ENCODE data around the gene PAQR8. TPM values are rescaled to one million over a fixed set of nuclear protein-coding genes. Genes with fewer than 3 reads are reported as not detected.

Gene PAQR8
- total and polyA plus RNA-seq, 2 of the 13 experiments (the other 11 are each of a cell fraction or from before 2014, with no cell fraction given) = 37.7 to 50.7 TPM

GRCh38 chr6:52389626-52390360 is 27.8 kb downstream of the PAQR8 start (continued):
- TF ChIP-seq ZNF143 (CRISPR knock-in tag; IDR thresholded peaks at IDR 0.05) (0 out of 2 replicates have a peak, but pooled peaks have one; percentile 4), ZFP82 (CRISPR knock-in tag; IDR thresholded peaks at IDR 0.05; ENCODE audit: borderline replicate concordance) (no peak), CREM (IDR thresholded peaks at IDR 0.05) (peak; percentile 43; the same call in 1 of the 2 replicates), CREM (CRISPR knock-in tag; IDR thresholded peaks at IDR 0.05) (no peak), ATF7 (IDR thresholded peaks at IDR 0.05) (no peak), ATF7 (CRISPR knock-in tag; IDR thresholded peaks at IDR 0.05) (peak; percentile 25; the same call in 1 of the 2 replicates), NFIC (IDR thresholded peaks at IDR 0.05; ENCODE audit: low read length) (peak; percentile 86), ZNF367 (CRISPR knock-in tag; IDR thresholded peaks at IDR 0.05; ENCODE audit: borderline replicate concordance) (no peak), RFXAP (CRISPR knock-in tag; IDR thresholded peaks at IDR 0.05; ENCODE audit: borderline replicate concordance) (no peak), NCOA1 (CRISPR knock-in tag; IDR thresholded peaks at IDR 0.05) (no peak), ZBTB38 (CRISPR knock-in tag; IDR thresholded peaks at IDR 0.05) (no peak), RBM22 (optimal IDR thresholded peaks at IDR 0.05; ENCODE audit: low read length) (peak; percentile 77), ATF2 (CRISPR knock-in tag; IDR thresholded peaks at IDR 0.05) (no peak), ONECUT2 (CRISPR knock-in tag; IDR thresholded peaks at IDR 0.05) (peak; percentile 91), MED8 (CRISPR knock-in tag; IDR thresholded peaks at IDR 0.05; ENCODE audit: insufficient replicate concordance) (peak; percentile 21), ARNTL (CRISPR knock-in tag; IDR thresholded peaks at IDR 0.05) (peak; percentile 51; the same call in 1 of the 2 replicates), ZNF317 (CRISPR knock-in tag; IDR thresholded peaks at IDR 0.05) (peak; percentile 79), ZNF557 (CRISPR knock-in tag; IDR thresholded peaks at IDR 0.05) (0 out of 2 replicates have a peak, but pooled peaks have one; percentile 35), ZNF350 (CRISPR knock-in tag; IDR thresholded peaks at IDR 0.05; ENCODE audit: borderline replicate concordance, low read depth) (peak; percentile 22; the same call in 1 of the 2 replicates), ARID5B (CRISPR knock-in tag; IDR thresholded peaks at IDR 0.05) (peak; percentile 78; the same call in 1 of the 2 replicates), SOX5 (CRISPR knock-in tag; IDR thresholded peaks at IDR 0.05; ENCODE audit: borderline replicate concordance) (peak; percentile 49; the same call in 1 of the 2 replicates), ZNF33B (CRISPR knock-in tag; IDR thresholded peaks at IDR 0.05) (no peak), CREB3 (CRISPR knock-in tag; IDR thresholded peaks at IDR 0.05) (no peak), ZNF562 (CRISPR knock-in tag; IDR thresholded peaks at IDR 0.05; ENCODE audit: borderline replicate concordance) (no peak), BHLHE40 (IDR thresholded peaks at IDR 0.05; ENCODE audit: low read length) (no peak), SOX6 (IDR thresholded peaks at IDR 0.05) (no peak), SOX6 (CRISPR knock-in tag; IDR thresholded peaks at IDR 0.05) (peak; percentile 74; the same call in 1 of the 2 replicates)
